CD8-positive, alpha-beta memory T cell (primary cell): Measurements from ENCODE around the gene DISC1. TPM values are rescaled to one million over a fixed set of nuclear protein-coding genes. Genes with fewer than 3 reads are reported as not detected.

Experiments
- CTCF ChIA-PET: fragments of 350-600 bp; sonication (Branson Sonifier 250); formaldehyde crosslinking; loops from one replicate; lab custom pipeline; 2021; ENCODE audit warnings: antibody characterized with exemption; lab: Charles Lee
- POLR2A ChIA-PET: fragments of 350-600 bp; sonication (Branson Sonifier 250); formaldehyde crosslinking; loops from one replicate; lab custom pipeline; 2021; ENCODE audit warnings: antibody characterized with exemption; lab: Charles Lee
- DNase-seq, 5 donors: peaks; one replicate each; pipeline versions ENCODE4 v3.0.0 to v3.0.0-alpha.2; 2020 to 2022; ENCODE audit warnings: mixed read lengths in 1 of 5
- H3K27ac ChIP-seq: one replicate; pipeline ENCODE4 v1.7.0; 2013; ENCODE audit warnings: low read depth, mild to moderate bottlenecking, low read length, moderate library complexity
- H3K27me3 ChIP-seq: 2 replicates; pipeline ENCODE4 v1.7.0; 2013; ENCODE audit warnings: low read length, mild to moderate bottlenecking; ENCODE audit not compliant: insufficient read depth, poor library complexity, severe bottlenecking
- H3K36me3 ChIP-seq: 2 replicates; pipeline ENCODE4 v1.7.0; 2013; ENCODE audit warnings: mild to moderate bottlenecking, low read length, moderate library complexity; ENCODE audit not compliant: insufficient read depth
- H3K4me1 ChIP-seq: 2 replicates; pipeline ENCODE4 v1.7.0; 2013; ENCODE audit warnings: mild to moderate bottlenecking, low read length, moderate library complexity; ENCODE audit not compliant: insufficient read depth
- H3K4me3 ChIP-seq: 2 replicates; pipeline ENCODE4 v1.7.0; 2013; ENCODE audit warnings: mild to moderate bottlenecking, low read length
- H3K9me3 ChIP-seq: 2 replicates; pipeline ENCODE4 v1.7.0; 2013; ENCODE audit warnings: mild to moderate bottlenecking, low read length
- H3K27ac Mint-ChIP-seq, 8 donors: one replicate each; pipeline ENCODE4 v1.8.0; 2020 to 2021; ENCODE audit warnings: mixed read lengths in 8 of 8, mild to moderate bottlenecking in 6 of 8, inconsistent platforms in 3 of 8, moderate library complexity in 3 of 8
- H3K27me3 Mint-ChIP-seq, 2 donors: one replicate each; pipeline ENCODE4 v1.8.0; 2020 to 2021; ENCODE audit warnings: mixed read lengths in 2 of 2, mild to moderate bottlenecking in 1 of 2, moderate library complexity in 1 of 2
- H3K36me3 Mint-ChIP-seq, 3 donors: one replicate each; pipeline ENCODE4 v1.8.0; 2020 to 2021; ENCODE audit warnings: mixed read lengths in 3 of 3, inconsistent platforms in 1 of 3, mild to moderate bottlenecking in 1 of 3
- H3K4me1 Mint-ChIP-seq, 3 donors: one replicate each; pipeline ENCODE4 v1.8.0; 2020 to 2021; ENCODE audit warnings: mixed read lengths in 3 of 3, inconsistent platforms in 1 of 3, mild to moderate bottlenecking in 1 of 3
- H3K4me3 Mint-ChIP-seq, 7 donors: one replicate each; pipeline ENCODE4 v1.8.0; 2020 to 2021; ENCODE audit warnings: mixed read lengths in 7 of 7, mild to moderate bottlenecking in 6 of 7, moderate library complexity in 4 of 7, inconsistent platforms in 2 of 7
- H3K9me3 Mint-ChIP-seq, 5 donors: one replicate each; pipeline ENCODE4 v1.8.0; 2020 to 2022; ENCODE audit warnings: mixed read lengths in 5 of 5, mild to moderate bottlenecking in 3 of 5, moderate library complexity in 2 of 5, inconsistent platforms in 1 of 5
- polyA plus RNA-seq: library from polyadenylated mRNA; unstranded; fragments of 300-500 nt; fragmentation: Illumina TruSeq; gene quantifications from one replicate; pipeline ENCODE4 v1.2.3, GENCODE V29; 2021
- total RNA-seq, 2 experiments: library from RNA; stranded (reverse); gene quantifications; one replicate each; pipeline ENCODE4 v1.2.3, GENCODE V29; 2021

Gene DISC1
- total and polyA plus RNA-seq, 3 experiments from 2014 or later: 0.60 to 2.4 (median 1.0) TPM

GRCh38 chr1:232057217-232057895 lies 430.8 kb downstream of the DISC1 start:
- H3K36me3 ChIP-seq: no peaks in the 10 kb centered on the region
- H3K27ac Mint-ChIP-seq: no peak overlapping the region
- H3K27me3 ChIP-seq: no peaks in the 10 kb centered on the region
- no peak overlapping the region for H3K4me3 ChIP-seq
- H3K4me1 ChIP-seq: no peaks in the 10 kb centered on the region
- ChIA-PET POLR2A (no interaction called here), CTCF (no interaction called here)
- H3K9me3 ChIP-seq: no peaks in the 10 kb centered on the region
- peaks cover 4 to 12% of the 10 kb centered on the region in 2 donors for H3K27me3 Mint-ChIP-seq
- peaks cover 0 to 12% (median 0%) of the 10 kb centered on the region in 3 donors for H3K36me3 Mint-ChIP-seq
- H3K9me3 Mint-ChIP-seq: no peaks in the 10 kb centered on the region
- no peak for DNase-seq
- no peak overlapping the region for H3K27ac ChIP-seq
- no peak overlapping the region for H3K4me3 Mint-ChIP-seq
- no peaks in the 10 kb centered on the region for H3K4me1 Mint-ChIP-seq

GRCh38 chr1:232057896-232058274 lies 431.3 kb downstream of the DISC1 start:
- H3K36me3 Mint-ChIP-seq: peaks cover 0 to 6% (median 2%) of the 10 kb centered on the region in 3 donors
- H3K4me1 Mint-ChIP-seq: no peaks in the 10 kb centered on the region
- no peaks in the 10 kb centered on the region for H3K4me1 ChIP-seq
- H3K27ac Mint-ChIP-seq: no peak overlapping the region
- no peak overlapping the region for H3K4me3 ChIP-seq
- ChIA-PET POLR2A (no interaction called here), CTCF (no interaction called here)
- H3K36me3 ChIP-seq: no peaks in the 10 kb centered on the region
- H3K27me3 Mint-ChIP-seq: peaks cover 7 to 14% of the 10 kb centered on the region in 2 donors
- H3K4me3 Mint-ChIP-seq: no peak overlapping the region
- H3K9me3 ChIP-seq: no peaks in the 10 kb centered on the region
- DNase-seq: no peak
- no peak overlapping the region for H3K27ac ChIP-seq
- H3K9me3 Mint-ChIP-seq: no peaks in the 10 kb centered on the region
- no peaks in the 10 kb centered on the region for H3K27me3 ChIP-seq

GRCh38 chr1:232059726-232060374 lies 433.3 kb downstream of the DISC1 start:
- no peaks in the 10 kb centered on the region for H3K4me1 ChIP-seq
- H3K4me3 Mint-ChIP-seq: no peak overlapping the region
- ChIA-PET POLR2A (no interaction called here), CTCF (no interaction called here)
- H3K36me3 ChIP-seq: no peaks in the 10 kb centered on the region
- H3K4me3 ChIP-seq: no peak overlapping the region
- H3K27ac ChIP-seq: no peak overlapping the region
- DNase-seq: no peak
- no peaks in the 10 kb centered on the region for H3K9me3 ChIP-seq
- H3K27me3 ChIP-seq: no peaks in the 10 kb centered on the region
- H3K9me3 Mint-ChIP-seq: no peaks in the 10 kb centered on the region
- H3K27me3 Mint-ChIP-seq: peaks cover 16% of the 10 kb centered on the region in 2 donors
- no peak overlapping the region for H3K27ac Mint-ChIP-seq
- no peaks in the 10 kb centered on the region for H3K4me1 Mint-ChIP-seq
- peaks cover 0 to 2% (median 0%) of the 10 kb centered on the region in 3 donors for H3K36me3 Mint-ChIP-seq

- POLR2A ChIA-PET: no interaction called here
- Histone ChIP-seq H3K27ac (no peak overlapping the region), H3K4me3 (no peak overlapping the region), H3K4me1 (no peaks in the 10 kb centered on the region), H3K36me3 (no peaks in the 10 kb centered on the region), H3K27me3 (no peaks in the 10 kb centered on the region), H3K9me3 (no peaks in the 10 kb centered on the region)
- Mint-ChIP-seq H3K4me3 (no peak overlapping the region), H3K36me3 (peaks cover 0 to 2% (median 0%) of the 10 kb centered on the region in 3 donors), H3K9me3 (no peaks in the 10 kb centered on the region), H3K27ac (peak overlapping the region in 1 of 8 donors; percentile 1), H3K27me3 (peaks cover 13 to 16% of the 10 kb centered on the region in 2 donors), H3K4me1 (no peaks in the 10 kb centered on the region)
- no peak for DNase-seq
- CTCF ChIA-PET: no interaction called here
Observed at GRCh38 chr1:232062967-232063366, 436.4 kb downstream of the DISC1 start.

GRCh38 chr1:232066521-232066920 lies 439.9 kb downstream of the DISC1 start:
- POLR2A ChIA-PET: no interaction called here
- Histone ChIP-seq H3K27ac (no peak overlapping the region), H3K4me1 (no peaks in the 10 kb centered on the region), H3K4me3 (no peak overlapping the region), H3K9me3 (no peaks in the 10 kb centered on the region), H3K36me3 (no peaks in the 10 kb centered on the region), H3K27me3 (no peaks in the 10 kb centered on the region)
- CTCF ChIA-PET: no interaction called here
- no peak overlapping the region for H3K27ac Mint-ChIP-seq
- H3K27me3 Mint-ChIP-seq: peaks cover 12 to 13% of the 10 kb centered on the region in 2 donors
- H3K36me3 Mint-ChIP-seq: peaks cover 0 to 2% (median 0%) of the 10 kb centered on the region in 3 donors
- no peak for DNase-seq
- H3K9me3 Mint-ChIP-seq: peaks cover 0 to 2% (median 0%) of the 10 kb centered on the region in 5 donors
- no peak overlapping the region for H3K4me3 Mint-ChIP-seq
- H3K4me1 Mint-ChIP-seq: no peaks in the 10 kb centered on the region

- H3K4me1 ChIP-seq: no peaks in the 10 kb centered on the region
- no peaks in the 10 kb centered on the region for H3K9me3 ChIP-seq
- H3K4me1 Mint-ChIP-seq: no peaks in the 10 kb centered on the region
- ChIA-PET POLR2A (no interaction called here), CTCF (no interaction called here)
- H3K27me3 Mint-ChIP-seq: peaks cover 26 to 27% of the 10 kb centered on the region in 2 donors
- peaks cover 0 to 5% (median 3%) of the 10 kb centered on the region in 5 donors for H3K9me3 Mint-ChIP-seq
- no peak overlapping the region for H3K4me3 ChIP-seq
- no peaks in the 10 kb centered on the region for H3K27me3 ChIP-seq
- H3K36me3 Mint-ChIP-seq: peaks cover 0 to 15% (median 0%) of the 10 kb centered on the region in 3 donors
- no peak overlapping the region for H3K27ac ChIP-seq
- H3K27ac Mint-ChIP-seq: no peak overlapping the region
- no peak overlapping the region for H3K4me3 Mint-ChIP-seq
- no peak for DNase-seq
- H3K36me3 ChIP-seq: no peaks in the 10 kb centered on the region
Observed at GRCh38 chr1:232074265-232074664, 447.7 kb downstream of the DISC1 start.

- no peaks in the 10 kb centered on the region for H3K4me1 Mint-ChIP-seq
- H3K9me3 ChIP-seq: no peaks in the 10 kb centered on the region
- H3K36me3 Mint-ChIP-seq: peaks cover 0 to 11% (median 0%) of the 10 kb centered on the region in 3 donors
- CTCF ChIA-PET: no interaction called here
- peaks cover 0 to 15% (median 6%) of the 10 kb centered on the region in 5 donors for H3K9me3 Mint-ChIP-seq
- H3K4me3 Mint-ChIP-seq: no peak overlapping the region
- no peak overlapping the region for H3K27ac ChIP-seq
- no peaks in the 10 kb centered on the region for H3K36me3 ChIP-seq
- H3K4me3 ChIP-seq: no peak overlapping the region
- POLR2A ChIA-PET: no interaction called here
- no peaks in the 10 kb centered on the region for H3K27me3 ChIP-seq
- no peaks in the 10 kb centered on the region for H3K4me1 ChIP-seq
- no peak for DNase-seq
- H3K27me3 Mint-ChIP-seq: peaks cover 19 to 27% of the 10 kb centered on the region in 2 donors
- no peak overlapping the region for H3K27ac Mint-ChIP-seq
Observed at GRCh38 chr1:232077809-232078208, 451.2 kb downstream of the DISC1 start.

GRCh38 chr1:232084584-232085223 lies 458.1 kb downstream of the DISC1 start:
- no peak for DNase-seq
- H3K4me3 Mint-ChIP-seq: no peak overlapping the region
- H3K4me1 ChIP-seq: no peaks in the 10 kb centered on the region
- H3K27ac Mint-ChIP-seq: no peak overlapping the region
- no peaks in the 10 kb centered on the region for H3K36me3 Mint-ChIP-seq
- H3K36me3 ChIP-seq: no peaks in the 10 kb centered on the region
- ChIA-PET CTCF (no interaction called here), POLR2A (no interaction called here)
- H3K27me3 Mint-ChIP-seq: peaks cover 0 to 2% of the 10 kb centered on the region in 2 donors
- peaks cover 0 to 9% (median 3%) of the 10 kb centered on the region in 5 donors for H3K9me3 Mint-ChIP-seq
- no peak overlapping the region for H3K4me3 ChIP-seq
- H3K4me1 Mint-ChIP-seq: no peaks in the 10 kb centered on the region
- no peaks in the 10 kb centered on the region for H3K9me3 ChIP-seq
- no peaks in the 10 kb centered on the region for H3K27me3 ChIP-seq
- no peak overlapping the region for H3K27ac ChIP-seq
